HL-60/S4 treated with retinoic acid at 250 ng/mL for 4 days and 3 days (cell line): ENCODE measurements around the gene CDH24.
"Not testable (repeated sequence)": the region's sequence is repeated elsewhere in the genome, so short reads cannot be mapped to it uniquely, and the experiment has no call there.

ENCODE experiments used
- in situ Hi-C: fragments of 300-500 bp; cut with MboI; formaldehyde crosslinking; loops from 2 replicates; pipeline ENCODE4 v1.7.0; 2022; ENCODE audit warnings: low sequenced_read_pairs

Gene CDH24

DNA sequence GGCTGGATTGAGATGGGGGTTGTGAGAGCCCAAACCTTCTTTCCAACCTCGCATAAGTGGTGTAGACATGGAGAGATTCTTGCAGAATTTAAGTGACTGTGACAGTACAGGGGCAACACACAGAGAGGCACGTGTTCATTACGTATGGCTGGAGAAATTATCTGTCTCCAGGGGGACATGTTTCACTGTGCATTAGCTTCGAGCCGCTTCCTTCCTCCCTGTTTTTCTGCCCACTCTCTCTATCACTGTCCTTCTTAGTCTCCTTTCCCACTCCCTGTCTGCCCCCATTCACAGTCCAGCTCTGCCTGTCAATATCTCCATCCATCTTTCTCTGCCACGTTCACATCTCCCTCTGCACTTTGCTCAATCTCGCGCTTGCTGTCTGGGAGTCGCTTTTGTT lies 35.9 kb downstream of the CDH24 start:
- in situ Hi-C loops, result no loop called here

DNA sequence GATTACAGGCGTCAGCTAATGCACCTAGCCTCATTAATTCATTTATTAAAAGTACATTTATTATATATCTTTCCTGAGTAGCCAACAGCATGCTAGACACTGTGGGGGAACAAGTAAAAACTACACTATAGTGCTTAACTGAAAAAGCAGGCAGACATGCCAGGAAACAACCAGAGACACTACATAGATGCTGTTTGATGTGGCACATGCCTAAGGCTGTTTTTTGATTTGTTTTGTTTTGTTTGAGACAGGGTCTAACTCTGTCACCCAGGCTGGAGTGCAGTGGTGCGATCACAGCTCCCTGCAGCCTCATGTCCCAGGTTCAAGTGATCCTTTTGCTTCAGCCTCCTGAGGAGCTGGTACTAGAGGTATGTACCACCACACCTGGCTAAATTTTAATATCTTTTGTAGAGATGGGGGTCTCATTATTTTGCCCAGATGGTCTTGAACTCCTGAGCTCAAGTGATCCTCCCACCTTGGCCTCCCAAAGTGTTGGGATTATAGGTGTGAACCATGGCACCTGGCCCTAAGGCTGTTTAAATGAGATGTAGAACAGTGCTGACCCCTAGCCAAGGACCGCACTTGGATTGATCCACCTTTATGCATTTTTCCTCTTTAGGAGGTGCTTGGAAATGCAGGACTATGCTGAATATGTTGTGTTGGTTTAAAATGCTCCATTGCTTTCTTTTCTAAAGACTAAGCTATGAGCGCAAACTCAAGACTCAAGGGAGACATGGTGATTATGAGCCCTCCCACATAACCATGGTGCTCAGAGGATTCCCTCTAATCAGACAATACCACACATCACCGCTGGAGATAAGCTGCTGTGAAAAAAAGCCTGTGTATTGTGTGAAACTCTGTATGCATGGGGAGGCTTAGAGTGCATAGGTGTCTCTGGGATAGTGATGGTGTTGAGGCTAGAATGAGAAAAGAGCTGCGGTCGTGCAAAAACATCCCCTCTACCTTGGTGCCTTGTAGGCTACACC lies 36.9 kb downstream of the CDH24 start:
- in situ Hi-C loops, result no loop called here

DNA sequence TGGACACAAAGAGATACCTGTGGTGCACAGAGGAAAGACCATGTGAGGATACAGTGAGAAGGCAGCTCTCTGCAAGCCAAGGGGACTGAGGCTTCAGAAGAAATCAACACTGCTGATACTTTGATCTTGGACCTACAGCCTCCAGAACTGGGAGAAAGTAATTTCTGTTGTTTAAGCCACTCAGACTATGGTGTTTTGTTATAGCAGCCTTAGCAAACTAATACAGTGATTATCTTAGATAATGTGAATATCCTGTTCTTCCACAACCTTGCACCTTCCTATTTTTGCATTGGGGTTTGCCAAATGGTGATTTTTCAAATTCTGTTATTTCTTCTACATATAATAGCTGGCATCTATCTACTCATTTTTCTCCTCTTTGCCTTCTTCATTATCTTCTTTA lies 39.2 kb downstream of the CDH24 start:
- in situ Hi-C loops, result no loop called here

DNA sequence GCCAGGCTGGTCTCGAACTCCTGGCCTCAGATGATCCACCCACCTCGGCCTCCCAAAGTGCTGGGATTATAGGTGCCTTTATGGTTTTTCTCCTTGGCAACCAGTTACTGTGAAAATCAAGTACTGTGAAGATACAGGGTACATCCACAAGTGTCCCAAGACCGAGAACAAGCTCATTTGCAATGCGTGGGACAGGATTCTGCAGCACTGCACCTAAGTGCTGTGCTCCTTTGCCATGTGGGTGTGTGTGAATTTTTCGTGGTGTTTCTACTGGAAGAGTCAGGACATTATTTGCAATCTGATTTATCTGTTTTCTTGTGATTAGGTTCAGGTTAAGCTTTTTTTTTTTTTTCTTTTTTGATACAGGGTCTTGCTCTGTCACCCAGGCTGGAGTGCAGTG lies 40.2 kb downstream of the CDH24 start:
- in situ Hi-C loops, result no loop called here

- in situ Hi-C loops, result no loop called here
Observed at GRCh38 chr14:23015618-23016017, 41.7 kb downstream of the CDH24 start.

DNA sequence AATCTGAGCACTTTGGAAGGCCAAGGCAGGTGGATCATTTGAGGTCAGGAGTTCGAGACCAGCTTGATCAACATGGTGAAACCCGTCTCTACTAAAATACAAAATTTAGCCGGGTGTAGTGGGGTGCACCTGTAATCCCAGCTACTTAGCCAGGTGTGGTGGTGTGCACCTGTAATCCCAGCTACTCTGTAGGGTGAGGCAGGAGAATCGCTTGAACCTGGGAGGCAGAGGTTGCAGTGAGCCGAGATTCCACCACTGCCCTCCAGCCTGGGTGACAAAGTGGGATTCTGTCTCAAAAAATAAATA lies 43.6 kb downstream of the CDH24 start:
- in situ Hi-C loops, result not testable (repeated sequence)

DNA sequence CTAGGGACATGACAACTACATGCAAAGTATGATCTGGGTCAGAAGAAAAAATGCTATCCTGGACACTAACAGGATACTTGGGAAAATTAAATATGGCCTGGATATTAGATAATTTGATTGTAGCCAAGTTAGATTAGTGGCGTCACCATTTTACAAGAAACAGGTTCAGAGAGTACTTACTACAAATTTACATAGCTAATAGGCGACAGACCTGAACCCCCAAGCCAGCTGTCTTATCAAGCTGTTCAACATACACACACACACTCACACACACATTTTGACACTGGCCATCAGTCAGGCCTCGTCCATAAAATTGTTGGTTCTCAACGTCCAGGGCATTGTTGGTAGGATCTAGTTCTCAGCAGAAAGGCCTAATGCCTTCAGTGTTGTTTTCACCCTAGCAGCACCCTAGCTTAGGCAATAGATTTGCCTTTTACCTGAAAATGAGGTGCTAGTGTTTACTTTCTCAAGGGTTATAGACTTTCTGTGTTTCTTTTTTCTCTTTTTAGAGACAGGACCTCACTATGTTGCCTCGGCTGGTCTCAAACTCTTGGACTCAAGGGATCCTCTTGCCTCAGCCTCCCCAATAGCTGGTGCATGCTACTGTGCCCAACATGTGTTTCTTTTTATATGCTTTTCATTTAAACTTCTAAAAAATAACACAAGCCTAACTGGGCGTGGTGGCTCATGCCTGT lies 44.1 kb downstream of the CDH24 start:
- in situ Hi-C loops, result no loop called here

DNA sequence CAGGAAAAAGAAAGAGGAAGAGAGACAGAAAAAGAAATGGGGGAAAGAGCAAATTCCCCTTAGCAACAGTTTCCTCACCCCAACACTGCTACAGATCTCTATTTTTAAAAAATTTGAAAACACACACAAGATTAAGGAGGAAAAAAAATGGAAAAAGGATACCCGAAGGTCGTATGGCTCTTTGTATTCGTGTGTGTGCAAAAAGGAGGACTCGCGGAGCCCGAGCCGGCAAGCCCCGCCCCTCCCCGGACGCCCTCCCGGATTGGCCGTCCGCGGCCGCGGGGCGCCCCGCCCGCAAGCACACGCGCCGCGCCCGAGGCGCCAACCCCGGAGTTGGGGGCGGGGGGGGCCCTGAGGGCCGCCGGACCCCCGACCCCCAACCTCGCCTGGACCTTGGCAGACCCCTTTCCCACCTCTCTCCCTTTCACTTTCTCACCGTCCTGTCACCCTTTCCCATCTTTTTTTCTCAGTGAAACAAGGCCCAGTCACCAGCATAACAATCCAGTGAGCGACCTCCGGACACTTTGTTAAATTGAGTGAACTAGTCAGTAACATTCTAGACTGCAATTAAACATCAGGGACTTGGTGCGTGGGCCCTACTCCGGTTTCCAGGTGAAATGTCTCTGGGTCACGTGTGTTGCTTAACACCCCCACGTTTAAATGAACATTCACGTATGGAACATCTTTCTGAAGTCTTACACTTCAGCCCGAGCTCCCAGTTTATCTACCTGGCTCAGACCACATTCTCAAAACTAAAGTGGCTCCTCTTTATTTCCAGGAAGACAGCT lies 47.2 kb downstream of the CDH24 start, which contains the start of gene C14orf93:
C14orf93 (minus strand) TSS at position 205 of the 788 bp plus-strand sequence. CDS start 11,120 bp downstream, outside the sequence.
- in situ Hi-C loops, result no loop called here

GRCh38 chr14:23009483-23009938 lies 47.8 kb downstream of the CDH24 start:
- in situ Hi-C loops, result no loop called here

DNA sequence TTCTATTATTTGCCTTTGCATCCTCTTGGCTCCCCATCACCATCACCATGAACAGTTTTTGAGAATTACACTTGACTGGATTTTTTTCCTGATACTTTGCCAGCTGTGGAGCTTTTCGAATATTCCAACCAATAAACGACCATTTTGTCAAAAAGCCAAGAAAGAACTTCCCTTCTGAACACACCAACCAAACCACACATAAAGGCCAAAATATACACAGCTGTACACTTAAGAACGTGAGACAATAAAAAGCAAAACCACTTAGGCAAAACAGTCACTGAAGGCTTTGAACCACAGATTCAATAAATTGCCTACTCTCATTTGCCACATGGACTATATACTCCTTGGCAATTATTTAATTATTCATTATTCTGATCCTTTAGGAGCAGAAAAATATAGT lies 48.5 kb downstream of the CDH24 start:
- in situ Hi-C loops, result no loop called here

DNA sequence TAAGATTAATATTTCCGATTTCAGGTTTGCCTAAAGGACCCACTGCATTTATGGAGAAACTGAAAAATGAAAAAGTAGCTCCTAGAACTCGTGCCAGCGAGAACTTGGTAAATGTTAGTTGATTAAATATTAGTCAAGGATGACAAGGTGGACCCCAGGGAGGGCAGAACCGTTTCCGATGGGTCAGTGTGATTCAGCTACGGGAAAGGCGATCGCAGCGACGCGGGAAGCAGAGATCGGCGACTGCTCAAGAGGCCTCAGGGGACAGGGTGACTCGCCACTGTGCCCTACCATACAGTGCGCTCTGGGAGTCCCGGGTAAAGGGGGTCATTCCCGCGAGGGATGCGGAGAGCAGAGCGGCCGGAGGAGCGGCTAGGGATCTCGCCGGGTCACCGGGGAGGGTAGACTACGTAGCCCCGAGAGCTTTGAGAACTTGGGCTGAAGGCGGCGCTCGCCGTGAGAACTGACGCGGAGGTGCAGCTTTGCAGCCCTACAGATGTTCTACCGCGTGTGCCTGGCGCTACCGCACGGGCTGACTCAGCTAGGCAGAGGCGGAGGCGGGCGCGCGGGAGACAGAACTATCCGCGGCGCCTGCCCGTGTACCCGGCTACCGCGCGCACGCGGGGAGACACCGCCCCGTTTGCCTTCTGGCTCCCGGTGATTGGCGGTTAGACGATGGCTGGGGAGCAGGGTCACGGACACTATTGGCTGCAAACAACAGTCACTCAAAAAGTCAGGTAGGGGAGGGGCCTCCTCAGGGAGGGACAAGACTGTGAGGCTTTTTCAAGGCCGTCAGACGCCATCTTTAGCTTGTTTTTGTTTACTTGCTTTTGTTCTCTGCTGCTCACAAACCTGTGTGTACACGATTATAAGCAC lies 50.5 kb downstream of the CDH24 start:
- in situ Hi-C loops, result no loop called here

- in situ Hi-C loops, result no loop called here
Observed at GRCh38 chr14:23006188-23006534, 51.2 kb downstream of the CDH24 start.

GRCh38 chr14:23005451-23006187 lies 51.7 kb downstream of the CDH24 start:
- in situ Hi-C loops, result no loop called here

- in situ Hi-C loops, result not testable (repeated sequence)
Observed at GRCh38 chr14:23004274-23004673, 53.0 kb downstream of the CDH24 start.

GRCh38 chr14:23002592-23002991 lies 54.7 kb downstream of the CDH24 start:
- in situ Hi-C loops, result no loop called here

DNA sequence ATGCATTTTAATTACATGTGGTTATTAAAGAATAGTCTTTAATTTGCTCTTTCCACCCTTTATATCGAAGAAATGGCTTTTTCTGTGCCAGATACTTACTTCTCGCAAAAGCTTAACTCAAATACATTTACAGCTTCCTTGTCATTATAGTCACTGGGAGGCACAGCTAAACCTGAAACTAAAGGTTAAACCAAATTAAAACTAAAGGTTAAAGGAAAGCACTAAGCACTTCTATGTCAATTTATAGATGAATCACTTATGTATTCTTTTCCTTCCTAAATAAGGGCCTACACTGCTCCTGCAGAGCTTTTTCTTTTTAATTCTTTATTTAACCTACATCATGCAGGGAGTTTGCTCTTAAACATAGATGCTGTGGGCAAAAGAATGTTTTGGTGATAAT lies 56.5 kb downstream of the CDH24 start:
- in situ Hi-C loops, result no loop called here

DNA sequence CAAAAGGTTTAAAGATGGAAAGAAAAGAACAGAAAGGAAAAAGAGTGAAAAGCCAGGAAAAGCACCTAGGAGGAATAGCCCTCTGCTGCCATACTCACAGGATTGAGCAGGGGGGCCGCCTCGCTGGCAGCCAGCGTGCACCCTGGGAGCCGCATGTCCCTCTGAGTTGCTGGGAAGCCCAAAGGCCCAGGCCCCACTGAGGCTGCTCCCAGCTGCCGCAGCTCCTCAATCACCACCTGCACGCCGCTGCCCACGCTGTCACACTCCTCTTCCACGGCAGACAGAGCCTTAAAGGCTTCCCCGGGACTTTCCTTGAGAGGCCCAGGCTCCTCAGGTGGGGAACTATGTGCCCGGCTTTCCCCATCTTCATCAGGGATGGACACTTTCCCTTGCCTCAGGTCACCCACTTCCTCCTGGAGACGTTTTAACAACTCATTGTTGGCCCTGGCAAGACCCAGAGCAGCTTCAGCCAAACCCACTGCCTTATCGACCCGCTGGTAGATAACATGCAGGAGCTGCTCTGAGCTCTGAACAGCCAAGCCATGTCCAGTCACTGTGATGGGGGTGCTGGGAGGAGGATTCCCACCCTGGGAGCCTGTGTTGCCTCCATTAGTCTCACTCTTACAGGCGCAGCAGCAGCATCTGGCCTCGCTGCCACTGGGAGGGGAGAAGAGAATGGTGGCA lies 58.8 kb downstream of the CDH24 start:
- in situ Hi-C loops, result no loop called here

DNA sequence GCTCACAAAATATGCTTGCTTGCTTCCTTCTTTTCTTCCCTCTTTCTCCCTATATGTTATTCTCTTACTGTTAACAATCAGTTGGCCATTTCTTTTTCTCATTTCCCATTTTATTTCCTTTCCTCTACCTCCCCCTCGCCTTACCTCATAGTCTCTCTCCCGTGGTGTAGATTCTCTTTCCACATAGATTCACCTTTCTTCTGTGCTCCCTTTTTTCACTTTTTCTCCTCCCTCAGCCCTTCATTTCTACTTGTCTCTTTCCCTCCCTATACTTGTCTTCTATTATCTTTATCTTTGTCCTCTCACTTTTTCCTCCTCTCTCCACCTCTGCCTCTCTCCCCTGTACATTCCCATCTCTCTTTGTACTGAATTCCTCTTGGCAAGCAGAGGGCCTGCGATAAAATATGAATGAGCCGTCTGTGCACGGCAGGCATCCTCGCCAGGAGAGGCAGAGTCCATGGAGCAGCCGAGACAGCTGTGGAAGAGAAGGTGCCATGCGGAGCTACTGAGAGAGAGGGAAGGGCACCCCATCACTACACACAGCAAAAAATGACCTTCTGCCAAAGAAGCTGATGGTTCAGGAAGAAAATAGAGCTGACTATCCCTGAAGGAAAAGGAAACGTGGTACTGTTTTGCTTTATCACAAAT lies 59.5 kb downstream of the CDH24 start:
- in situ Hi-C loops, result no loop called here
